OCI-LY3 (cell line): Measurements from ENCODE around the gene KRTAP9-3.

Experiments
- H2AFZ ChIP-seq: fragments of 200-600, 300-600 bp; shearing (Covaris generic); 2 replicates; pipeline ENCODE4 v1.6.0; 2014; ENCODE audit warnings: antibody characterized with exemption, low read depth, low read length
- H3K27ac ChIP-seq: fragments of 200-600, 300-600 bp; sonication (generic); 2 replicates; pipeline ENCODE4 v1.5.1; 2014; ENCODE audit warnings: mild to moderate bottlenecking, low read length, moderate library complexity, mixed read lengths
- H3K27me3 ChIP-seq: fragments of 200-600, 300-600 bp; sonication (generic); 2 replicates; pipeline ENCODE4 v1.6.1; 2014; ENCODE audit warnings: low read depth, low read length, mixed read lengths
- H3K36me3 ChIP-seq: fragments of 200-600, 300-600 bp; sonication (generic); replicated peaks from 2 replicates; pipeline ENCODE3; 2014; ENCODE audit warnings: low read depth, low read length, mixed read lengths
- H3K4me1 ChIP-seq: fragments of 300-600, 200-600 bp; sonication (generic); 2 replicates; pipeline ENCODE4 v1.6.1; 2014; ENCODE audit warnings: low read length, mixed read lengths
- H3K4me2 ChIP-seq: fragments of 200-600, 300-600 bp; sonication (generic); 2 replicates; pipeline ENCODE4 v1.6.1; 2014; ENCODE audit warnings: low read length, mixed read lengths
- H3K4me3 ChIP-seq: fragments of 300-600, 200-600 bp; sonication (generic); 2 replicates; pipeline ENCODE4 v1.5.1; 2014; ENCODE audit warnings: antibody characterized with exemption, mild to moderate bottlenecking, low read length, moderate library complexity
- H3K79me2 ChIP-seq: fragments of 300-600, 200-600 bp; shearing (Covaris generic); 2 replicates; pipeline ENCODE4 v1.6.1; 2014; ENCODE audit warnings: mild to moderate bottlenecking, low read length, mixed read lengths
- H3K9ac ChIP-seq: fragments of 300-600, 200-600 bp; shearing (Covaris generic); 2 replicates; pipeline ENCODE4 v1.6.0; 2014; ENCODE audit warnings: mild to moderate bottlenecking, low read length, moderate library complexity
- H3K9me3 ChIP-seq: fragments of 200-600, 300-600 bp; shearing (Covaris generic); 2 replicates; pipeline ENCODE4 v1.6.1; 2014; ENCODE audit warnings: low read length, mixed read lengths; ENCODE audit not compliant: insufficient read depth
- H4K20me1 ChIP-seq: fragments of 200-600, 300-600 bp; sonication (generic); 2 replicates; pipeline ENCODE4 v1.6.1; 2016; ENCODE audit warnings: low read length, mixed read lengths; ENCODE audit not compliant: insufficient read depth
- CTCF ChIP-seq: fragments of 200-600, 300-600 bp; sonication (generic); IDR thresholded peaks from 2 replicates; pipeline ENCODE4 v1.5.1; 2014; ENCODE audit warnings: antibody characterized with exemption, low read length, low read depth
- EZH2phosphoT487 ChIP-seq: fragments of 200-600 bp; shearing (Covaris generic); IDR thresholded peaks from 2 replicates; pipeline ENCODE4 v1.6.1; 2018; ENCODE audit warnings: antibody characterized with exemption, mixed run types, low read depth

The KRTAP9-3 gene

GRCh38 chr17:41258406-41258805 is 26.2 kb downstream of the KRTAP9-3 start:
- Histone ChIP-seq H3K27ac (no peak overlapping the region), H3K9me3 (no peaks in the 10 kb centered on the region), H3K4me2 (no peak overlapping the region), H3K9ac (no peak overlapping the region), H2AFZ (no peak overlapping the region), H3K4me3 (no peak overlapping the region), H4K20me1 (no peaks in the 10 kb centered on the region), H3K27me3 (peaks cover 44% of the 10 kb centered on the region), H3K79me2 (no peaks in the 10 kb centered on the region), H3K4me1 (no peaks in the 10 kb centered on the region), H3K36me3 (no peaks in the 10 kb centered on the region)
- TF ChIP-seq EZH2phosphoT487 (no peak), CTCF (no peak)

GRCh38 chr17:41263212-41263611 is 31.0 kb downstream of the KRTAP9-3 start:
- Histone ChIP-seq H3K27me3 (peaks cover 27% of the 10 kb centered on the region), H2AFZ (no peak overlapping the region), H3K9me3 (no peaks in the 10 kb centered on the region), H3K4me2 (no peak overlapping the region), H3K9ac (no peak overlapping the region), H4K20me1 (no peaks in the 10 kb centered on the region), H3K4me3 (no peak overlapping the region), H3K36me3 (no peaks in the 10 kb centered on the region), H3K79me2 (no peaks in the 10 kb centered on the region), H3K4me1 (no peaks in the 10 kb centered on the region), H3K27ac (no peak overlapping the region)
- no peak for TF ChIP-seq CTCF
- no peak for TF ChIP-seq EZH2phosphoT487

GRCh38 chr17:41264599-41264998 is 32.4 kb downstream of the KRTAP9-3 start:
- H3K79me2 ChIP-seq: no peaks in the 10 kb centered on the region
- no peaks in the 10 kb centered on the region for H3K36me3 ChIP-seq
- H3K27me3 ChIP-seq: peaks cover 14% of the 10 kb centered on the region
- no peaks in the 10 kb centered on the region for H3K4me1 ChIP-seq
- H3K4me3 ChIP-seq: no peak overlapping the region
- no peak for TF ChIP-seq CTCF
- TF ChIP-seq EZH2phosphoT487: no peak
- no peak overlapping the region for H2AFZ ChIP-seq
- H3K27ac ChIP-seq: no peak overlapping the region
- no peaks in the 10 kb centered on the region for H4K20me1 ChIP-seq
- H3K9me3 ChIP-seq: no peaks in the 10 kb centered on the region
- H3K9ac ChIP-seq: no peak overlapping the region
- no peak overlapping the region for H3K4me2 ChIP-seq

- Histone ChIP-seq H3K9me3 (no peaks in the 10 kb centered on the region), H3K27ac (no peak within 1 kb of the TSS), H3K36me3 (no peaks in the 10 kb centered on the region), H2AFZ (no peak within 1 kb of the TSS), H3K4me1 (no peaks in the 10 kb centered on the region), H3K4me2 (no peak within 1 kb of the TSS), H3K9ac (no peak within 1 kb of the TSS), H4K20me1 (no peaks in the 10 kb centered on the region), H3K27me3 (peaks cover 14% of the 10 kb centered on the region), H3K4me3 (no peak within 1 kb of the TSS), H3K79me2 (no peaks in the 10 kb centered on the region)
- TF ChIP-seq CTCF (no peak), EZH2phosphoT487 (no peak)
Observed at GRCh38 chr17:41265078-41265477, 32.8 kb downstream of the KRTAP9-3 start, which contains the start of gene KRTAP9-6. Gene KRTAP9-6, plus strand, starts transcription at chr17:41265378. Its CDS starts 0 bp downstream, at chr17:41265378.
